Tibial nerve (tissue), 3 donors: Measurements from ENCODE around the gene EFCAB12.
"Not testable (repeated sequence)": the region's sequence is repeated elsewhere in the genome, so short reads cannot be mapped to it uniquely, and the experiment has no call there.

Experiments
- CTCF ChIP-seq, 5 experiments: fragments of 200-600 bp in 3 of 5; fragments of 450-650 bp in 2 of 5; sonication (generic) in 3 of 5; IDR thresholded peaks; one replicate each; pipeline ENCODE4 v1.5.1; 2016 to 2019; ENCODE audit warnings: antibody characterized with exemption in 5 of 5, mild to moderate bottlenecking in 3 of 5, moderate library complexity in 2 of 5
- POLR2A ChIP-seq, 2 donors: fragments of 450-650 bp; IDR thresholded peaks; one replicate each; pipeline ENCODE4 v1.6.1; 2017; ENCODE audit warnings: antibody characterized with exemption in 2 of 2, mild to moderate bottlenecking in 2 of 2, moderate library complexity in 2 of 2

DNA sequence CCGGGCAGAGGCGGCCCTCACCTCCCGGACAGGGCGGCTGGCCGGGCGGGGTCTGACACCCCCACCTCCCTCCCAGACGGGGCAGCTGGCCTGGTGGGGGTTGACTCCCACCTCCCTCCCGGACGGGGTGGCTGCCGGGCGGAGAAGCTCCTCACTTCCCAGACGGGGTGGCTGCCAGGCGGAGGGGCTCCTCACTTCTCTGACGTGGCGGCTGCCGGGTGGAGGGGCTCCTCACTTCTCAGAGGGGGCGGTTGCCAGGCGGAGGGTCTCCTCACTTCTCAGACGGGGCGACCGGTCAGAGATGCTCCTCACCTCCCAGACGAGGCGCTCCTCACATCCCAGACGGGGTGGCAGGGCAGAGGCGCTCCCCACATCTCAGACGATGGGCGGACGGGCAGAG, 65.1 kb downstream of the EFCAB12 start:
- TF ChIP-seq CTCF, POLR2A (IDR thresholded peaks at IDR 0.05): not testable (repeated sequence)
